Camera-type eye (tissue), 1 donor: ENCODE data around the gene TFB1M. TPM values are rescaled to one million over a fixed set of nuclear protein-coding genes. Genes with fewer than 3 reads are reported as not detected.

Source experiments
- total RNA-seq: library from RNA; depleted of rRNA; stranded (reverse); fragments of >200 nt; gene quantifications from one replicate; pipeline ENCODE4 v1.2.3, GENCODE V29; 2014

TFB1M gene
- total RNA-seq = 28.9 TPM

DNA sequence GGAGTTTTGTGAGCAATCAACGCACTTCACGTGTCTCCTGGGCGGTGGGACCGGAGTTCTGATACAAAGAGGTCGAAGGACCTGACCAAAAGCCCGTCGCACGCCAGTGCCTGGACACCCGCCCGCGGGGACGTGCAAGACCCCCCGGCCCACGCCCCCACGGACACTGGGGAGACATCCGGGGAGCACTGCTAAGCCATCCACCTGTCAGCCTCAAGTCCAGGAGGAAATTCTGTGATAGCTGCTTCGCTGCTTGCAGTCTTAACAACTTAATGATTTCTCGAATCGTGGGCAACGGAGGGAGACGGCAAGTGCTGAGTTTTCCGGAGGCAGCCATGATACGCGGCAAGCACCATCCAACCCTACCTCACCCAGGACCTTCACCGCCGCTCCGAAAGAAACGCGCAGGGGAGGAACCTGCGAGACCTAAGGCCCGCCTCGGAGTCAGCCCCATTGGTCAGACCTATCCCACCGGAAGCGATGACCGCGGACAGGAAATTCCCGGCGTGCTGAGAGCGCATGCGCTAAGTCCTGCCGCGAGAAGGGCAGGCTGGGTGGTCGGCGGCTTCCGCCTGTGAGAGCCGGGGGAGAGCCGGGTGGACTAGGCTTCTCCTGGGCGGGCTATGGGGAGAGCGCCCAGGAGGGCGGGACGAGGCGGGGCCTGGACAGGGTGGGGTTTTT lies at the start of gene TFB1M:
TSS of gene TFB1M (minus strand) at position 393 of the 681 bp plus-strand sequence. CDS start at position 337, 56 bp downstream.

DNA sequence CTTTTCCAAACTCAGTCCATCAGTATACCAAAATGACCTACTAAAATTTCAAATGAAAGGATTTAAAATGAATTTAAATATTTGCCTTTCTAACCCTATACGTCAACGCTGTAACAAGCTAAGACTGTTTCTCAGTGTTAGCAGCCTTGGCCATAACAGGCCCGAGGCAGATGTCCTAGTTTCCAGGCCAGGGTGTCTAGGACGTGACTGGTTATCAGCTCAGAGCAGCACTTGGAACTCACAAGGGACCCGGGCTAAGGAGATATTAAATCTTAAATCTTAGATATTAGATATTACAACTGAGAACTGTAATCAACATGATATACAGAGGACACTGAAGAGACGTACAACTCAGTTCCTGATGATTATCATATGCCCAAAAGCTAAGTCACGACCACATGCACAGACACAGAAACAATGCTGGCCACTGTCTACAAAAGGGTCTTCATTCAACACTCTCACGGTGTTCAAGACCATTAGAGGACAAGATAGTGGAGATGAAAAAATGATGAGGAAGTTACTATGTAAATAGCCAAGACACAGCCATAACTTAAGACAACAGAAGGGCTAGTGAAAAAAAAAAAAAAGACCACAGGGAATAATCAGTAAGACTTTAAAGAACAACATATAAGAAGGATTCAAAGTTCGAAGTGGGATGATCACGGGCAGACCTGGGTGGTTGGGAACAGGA lies 50.8 kb downstream of the TFB1M start, which contains the start of gene CLDN20:
TSS of gene CLDN20 (plus strand) at position 641 of the 691 bp plus-strand sequence. CDS start 11,707 bp downstream, outside the sequence.

Other genes starting within 250 kb of the TFB1M start
- not detected for gene CLDN20, start 50.5 kb downstream of the TFB1M start, total RNA-seq
- not detected for gene NOX3, start 141.4 kb upstream of the TFB1M start, total RNA-seq